ENCODE results near the gene SIL1.
"Not testable (repeated sequence)": the region's sequence is repeated elsewhere in the genome, so short reads cannot be mapped to it uniquely, and the experiment has no call there.

Gene SIL1

GRCh38 chr5:139068494-139069151, 129.5 kb downstream of the SIL1 start:
- DNase-seq (ENCODE audit: low read depth), result no peak

- no peak for DNase-seq (ENCODE audit: low read depth)
Observed at GRCh38 chr5:139068060-139068459, 130.1 kb downstream of the SIL1 start.

- no peak for DNase-seq (ENCODE audit: low read depth)
Observed at GRCh38 chr5:139065306-139065705, 132.9 kb downstream of the SIL1 start.

DNA sequence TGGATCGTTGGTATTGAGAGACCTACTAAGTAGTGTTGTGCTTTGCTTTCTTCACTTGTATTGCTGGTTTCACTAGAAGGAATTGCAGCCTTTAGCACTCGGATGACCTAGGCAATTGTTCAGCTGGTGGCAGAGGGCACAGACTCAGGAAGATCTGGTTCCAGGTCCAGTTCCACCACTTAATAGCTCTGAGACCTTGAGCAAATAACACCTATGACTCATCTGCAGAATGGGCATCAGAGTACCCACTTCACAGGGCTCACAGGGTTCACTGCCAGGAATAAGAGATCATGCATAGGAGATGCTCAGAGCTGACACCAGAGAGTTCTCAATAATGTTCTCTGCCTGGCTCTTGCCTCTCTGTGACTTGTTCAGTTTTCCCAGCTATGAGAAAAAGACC, 133.6 kb downstream of the SIL1 start:
- DNase-seq (ENCODE audit: low read depth), result no peak

DNA sequence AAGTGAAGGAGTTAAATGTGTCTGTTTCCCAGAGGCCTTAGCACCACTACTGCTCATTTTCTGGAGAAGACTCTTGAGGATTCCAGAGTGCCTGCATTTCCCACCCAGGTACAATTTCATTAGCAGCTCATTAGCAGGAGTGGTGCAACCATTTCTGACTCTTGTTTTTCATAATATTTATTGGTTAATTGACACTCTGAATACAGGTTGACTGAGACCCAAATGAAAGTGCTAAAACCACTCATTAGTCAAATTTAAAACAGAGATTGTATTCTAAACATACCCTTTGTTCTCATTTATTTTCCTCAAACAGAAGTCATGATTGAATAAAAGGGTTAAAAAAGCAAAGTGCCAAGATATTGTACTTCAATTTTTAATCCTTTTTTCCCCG, 134.5 kb downstream of the SIL1 start:
- DNase-seq (ENCODE audit: low read depth), result no peak

DNA sequence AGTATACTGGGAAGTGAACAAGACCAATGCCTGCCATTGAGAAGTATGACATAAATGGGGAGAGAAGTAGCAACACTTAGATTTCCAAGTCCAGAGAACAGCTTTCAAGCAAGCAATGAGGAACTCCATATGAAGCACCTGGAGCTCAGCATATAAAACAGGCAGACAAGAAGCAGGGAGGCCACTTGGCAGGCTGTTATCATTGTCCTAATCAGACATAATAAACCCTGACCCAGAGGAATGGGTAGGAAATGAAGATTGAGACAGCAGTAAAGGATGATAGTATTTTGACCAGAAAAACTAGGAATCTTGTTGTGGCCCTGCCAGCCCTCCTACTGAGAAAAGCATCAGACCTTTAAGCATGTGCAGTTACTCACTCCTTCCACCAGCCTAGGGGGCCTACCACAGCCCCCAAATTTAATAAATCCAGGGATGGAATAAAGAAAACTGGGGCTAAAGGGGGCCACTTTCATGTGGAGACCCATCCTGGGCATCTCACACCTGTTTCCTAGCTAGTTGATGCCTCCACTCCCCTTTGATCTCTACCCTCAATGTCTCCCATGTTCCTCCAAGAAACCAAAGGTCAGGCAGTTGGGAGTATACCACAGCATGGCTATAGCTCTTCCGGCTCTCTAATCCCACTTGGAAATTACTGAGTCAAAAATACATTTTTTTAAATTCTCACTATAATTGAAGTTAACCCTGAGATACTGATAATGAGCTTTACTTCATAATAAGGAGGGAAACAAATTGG, 135.1 kb downstream of the SIL1 start:
- no peak for DNase-seq (ENCODE audit: low read depth)

DNA sequence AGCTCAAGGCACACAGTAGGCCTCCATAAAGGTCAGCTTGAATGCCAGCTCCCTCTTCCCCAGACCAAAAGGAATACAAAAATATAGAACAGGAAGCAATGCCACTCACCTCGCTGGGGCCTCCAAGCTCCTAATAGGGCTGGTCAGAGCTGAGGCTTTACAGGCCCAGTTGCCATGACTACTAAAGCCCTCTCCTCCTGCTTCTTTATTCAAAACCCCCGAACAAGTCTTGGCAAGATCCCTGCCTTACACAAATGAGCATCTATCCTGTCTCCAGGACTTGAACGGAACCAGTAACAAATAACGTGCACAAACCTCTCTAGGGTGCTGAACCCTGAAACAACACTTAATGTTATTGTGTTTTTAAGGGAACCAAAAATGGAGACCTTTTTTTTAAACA, 136.3 kb downstream of the SIL1 start:
- no peak for DNase-seq (ENCODE audit: low read depth)

DNA sequence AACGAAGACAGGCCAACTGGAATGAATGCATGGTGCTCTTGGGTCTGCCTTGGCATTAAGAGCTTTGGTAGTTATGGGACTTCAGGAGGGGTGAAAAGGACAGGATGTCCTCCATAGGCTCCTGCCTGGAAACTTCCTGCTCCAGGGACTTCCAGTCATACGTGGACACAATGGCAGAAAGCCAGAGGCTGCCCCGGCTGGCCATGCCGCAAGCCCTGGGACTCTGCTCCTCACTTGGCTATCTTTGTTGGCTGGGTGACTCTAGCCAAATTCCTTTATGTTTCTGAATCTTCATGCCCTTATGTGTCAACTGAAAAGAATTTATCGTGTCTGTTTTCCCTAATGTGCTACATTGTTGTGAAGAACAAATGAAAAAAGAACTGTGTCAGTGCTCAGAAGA, 136.9 kb downstream of the SIL1 start:
- DNase-seq (ENCODE audit: low read depth), result no peak

- DNase-seq (ENCODE audit: low read depth), result no peak
Observed at GRCh38 chr5:139058121-139058520, 140.0 kb downstream of the SIL1 start.

- not testable (repeated sequence) for DNase-seq (ENCODE audit: low read depth)
Observed at GRCh38 chr5:139057045-139057939, 140.9 kb downstream of the SIL1 start.

DNA sequence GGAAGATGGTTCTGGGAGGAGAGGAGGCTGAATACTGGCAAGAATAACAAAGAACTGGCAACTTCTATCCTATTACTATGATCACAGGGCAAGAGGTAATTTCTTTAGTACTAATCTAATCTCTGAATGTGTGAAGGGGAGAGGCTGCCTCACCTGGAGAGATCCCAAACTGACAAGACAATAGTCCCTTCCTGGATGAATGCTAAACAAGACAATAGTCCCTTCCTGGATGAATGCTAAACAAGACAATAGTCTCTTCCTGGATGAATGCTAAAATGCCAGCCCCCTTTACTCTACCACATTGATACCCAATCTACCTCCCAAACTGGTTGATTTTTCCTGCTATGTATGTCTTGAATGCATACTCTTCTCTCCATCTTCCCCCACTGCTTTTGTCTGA, 145.2 kb downstream of the SIL1 start:
- no peak for DNase-seq (ENCODE audit: low read depth)

DNA sequence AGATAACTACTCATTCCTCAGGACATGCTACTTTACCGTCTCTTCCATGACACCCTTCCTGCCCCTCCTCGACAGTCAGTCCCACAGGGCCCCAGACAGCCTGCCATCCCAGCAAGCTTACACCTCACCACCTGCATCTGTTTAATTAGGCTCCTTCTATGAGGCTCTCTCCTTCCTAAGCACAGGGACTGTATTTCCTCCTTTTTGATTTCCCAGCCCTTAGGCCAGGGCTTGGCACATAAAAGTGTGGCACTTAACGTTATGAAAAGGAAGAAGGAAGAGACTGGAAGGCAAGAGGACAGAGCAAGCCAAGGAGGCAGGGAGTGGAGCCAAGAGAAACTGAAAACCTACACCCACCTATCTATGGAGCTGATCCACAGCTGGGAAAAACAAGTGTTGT, 146.8 kb downstream of the SIL1 start:
- DNase-seq (ENCODE audit: low read depth), result no peak

- no peak for DNase-seq (ENCODE audit: low read depth)
Observed at GRCh38 chr5:139050432-139050831, 147.7 kb downstream of the SIL1 start.

- no peak for DNase-seq (ENCODE audit: low read depth)
Observed at GRCh38 chr5:139049780-139050179, 148.4 kb downstream of the SIL1 start.

DNA sequence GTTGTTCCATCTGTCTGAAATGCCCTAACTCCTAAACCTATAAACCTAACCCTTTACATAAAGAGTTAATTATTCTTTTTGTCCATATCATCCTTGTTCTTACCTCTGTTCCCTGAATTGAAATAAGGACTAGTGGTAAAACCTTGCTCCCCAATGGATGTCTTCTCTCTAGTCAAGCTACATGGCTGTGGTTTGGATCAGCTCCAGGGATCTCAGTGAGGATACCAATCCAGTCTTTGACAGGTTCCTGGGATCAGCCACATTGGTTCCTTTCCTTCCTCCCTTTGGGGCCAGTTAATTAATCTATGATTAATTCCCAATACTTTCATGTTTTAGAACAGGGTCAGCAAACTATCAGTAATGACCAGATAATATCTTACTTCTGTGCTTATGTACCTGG, 151.6 kb downstream of the SIL1 start:
- DNase-seq (ENCODE audit: low read depth), result no peak

- DNase-seq (ENCODE audit: low read depth), result no peak
Observed at GRCh38 chr5:139043157-139043905, 154.8 kb downstream of the SIL1 start.

DNA sequence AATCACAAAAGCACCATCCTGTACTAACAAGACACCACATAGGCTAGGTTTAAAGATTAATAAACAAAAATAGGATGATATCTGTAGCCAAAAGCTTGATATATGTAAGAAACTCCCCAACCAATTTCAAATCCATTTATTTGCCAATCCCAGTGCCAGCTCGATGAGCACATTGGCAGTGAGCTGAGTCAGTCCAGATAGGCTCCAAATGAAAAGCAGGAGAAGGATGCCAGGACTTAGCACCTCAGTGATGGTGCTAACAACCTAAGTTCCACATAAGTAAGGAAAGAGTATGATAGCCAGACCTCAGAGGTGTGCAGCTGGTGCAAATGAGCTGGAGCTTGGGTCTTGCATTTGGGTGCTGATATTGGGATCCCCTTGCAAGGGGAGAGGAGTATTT, 158.1 kb downstream of the SIL1 start:
- DNase-seq (ENCODE audit: low read depth), result no peak

GRCh38 chr5:139038613-139039305, 159.4 kb downstream of the SIL1 start:
- no peak for DNase-seq (ENCODE audit: low read depth)

GRCh38 chr5:139037732-139038131, 160.4 kb downstream of the SIL1 start:
- no peak for DNase-seq (ENCODE audit: low read depth)

GRCh38 chr5:139036332-139036731, 161.8 kb downstream of the SIL1 start:
- DNase-seq (ENCODE audit: low read depth), result not testable (repeated sequence)

GRCh38 chr5:139027150-139027549, 171.0 kb downstream of the SIL1 start:
- no peak for DNase-seq (ENCODE audit: low read depth)

Data from T follicular helper cell (primary cell).